Ramos (cell line): Measurements from ENCODE around the gene CD99.

ENCODE experiments used
- in situ Hi-C: fragments of 300-500 bp; cut with MboI; formaldehyde crosslinking; loops from one replicate; pipeline ENCODE4 v1.14.3; 2022; ENCODE audit warnings: low sequenced_read_pairs; ENCODE audit not compliant: unreplicated experiment

CD99 gene

GRCh38 chrX:2697306-2697705, 6.2 kb downstream of the CD99 start:
- in situ Hi-C loops: no loop called here

GRCh38 chrX:2697741-2698299, 6.7 kb downstream of the CD99 start:
- in situ Hi-C loops: no loop called here

GRCh38 chrX:2698604-2699003, 7.5 kb downstream of the CD99 start:
- in situ Hi-C loops: no loop called here

- in situ Hi-C loops: no loop called here
These were observed 8.9 kb downstream of the CD99 start for GRCh38 chrX:2699959-2700358.

GRCh38 chrX:2700405-2701320, 9.6 kb downstream of the CD99 start:
- in situ Hi-C loops: no loop called here

GRCh38 chrX:2701600-2701999, 10.5 kb downstream of the CD99 start:
- in situ Hi-C loops: no loop called here

- in situ Hi-C loops: no loop called here
These were observed 12.9 kb downstream of the CD99 start for GRCh38 chrX:2703991-2704369.

- in situ Hi-C loops: no loop called here
These were observed 14.1 kb downstream of the CD99 start for GRCh38 chrX:2705046-2705832.

- in situ Hi-C loops: no loop called here
These were observed 16.3 kb downstream of the CD99 start for GRCh38 chrX:2707334-2707760.

- in situ Hi-C loops: no loop called here
These were observed 16.9 kb downstream of the CD99 start for GRCh38 chrX:2708021-2708420.

- in situ Hi-C loops: no loop called here
These were observed 17.6 kb downstream of the CD99 start for GRCh38 chrX:2708592-2709188.

- in situ Hi-C loops: no loop called here
These were observed 18.5 kb downstream of the CD99 start for GRCh38 chrX:2709556-2709955.

GRCh38 chrX:2710041-2710840, 19.1 kb downstream of the CD99 start:
- in situ Hi-C loops: no loop called here

- in situ Hi-C loops: no loop called here
These were observed 20.3 kb downstream of the CD99 start for GRCh38 chrX:2711441-2711840.

- in situ Hi-C loops: no loop called here
These were observed 21.3 kb downstream of the CD99 start for GRCh38 chrX:2712428-2712827.

- in situ Hi-C loops: no loop called here
These were observed 22.1 kb downstream of the CD99 start for GRCh38 chrX:2712890-2713840.

GRCh38 chrX:2714551-2714950, 23.5 kb downstream of the CD99 start:
- in situ Hi-C loops: no loop called here

GRCh38 chrX:2715066-2715600, 24.0 kb downstream of the CD99 start:
- in situ Hi-C loops: no loop called here

GRCh38 chrX:2717312-2717711, 26.2 kb downstream of the CD99 start:
- in situ Hi-C loops: no loop called here
